OCI-LY3 (cell line): Measurements from ENCODE around the gene GRIP1.

ENCODE experiments used
- EZH2phosphoT487 ChIP-seq: fragments of 200-600 bp; shearing (Covaris generic); IDR thresholded peaks from 2 replicates; pipeline ENCODE4 v1.6.1; 2018; ENCODE audit warnings: antibody characterized with exemption, mixed run types, low read depth
- TF ChIP-seq, protein P1 (sequence below): fragments of 200-600, 300-600 bp; sonication (generic); IDR thresholded peaks from 2 replicates; pipeline ENCODE4 v1.5.1; 2014; ENCODE audit warnings: antibody characterized with exemption, low read length, low read depth

DNA sequence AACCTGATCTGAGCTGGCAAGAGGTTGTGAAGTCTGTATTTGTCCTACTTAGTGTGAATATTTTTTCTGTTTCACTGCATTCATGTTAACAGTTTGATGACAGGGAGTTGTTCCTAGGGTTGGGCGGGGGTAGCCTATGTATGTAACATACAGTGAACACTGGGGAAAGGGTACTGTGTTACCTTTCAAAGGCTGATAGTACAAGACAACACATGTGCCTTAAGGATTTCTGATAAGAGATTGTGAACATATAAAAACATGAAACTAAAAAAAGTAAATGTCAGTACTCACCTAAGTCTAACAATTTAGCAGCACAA lies 30.5 kb upstream of the GRIP1 start:
- TF ChIP-seq, protein P1, sequence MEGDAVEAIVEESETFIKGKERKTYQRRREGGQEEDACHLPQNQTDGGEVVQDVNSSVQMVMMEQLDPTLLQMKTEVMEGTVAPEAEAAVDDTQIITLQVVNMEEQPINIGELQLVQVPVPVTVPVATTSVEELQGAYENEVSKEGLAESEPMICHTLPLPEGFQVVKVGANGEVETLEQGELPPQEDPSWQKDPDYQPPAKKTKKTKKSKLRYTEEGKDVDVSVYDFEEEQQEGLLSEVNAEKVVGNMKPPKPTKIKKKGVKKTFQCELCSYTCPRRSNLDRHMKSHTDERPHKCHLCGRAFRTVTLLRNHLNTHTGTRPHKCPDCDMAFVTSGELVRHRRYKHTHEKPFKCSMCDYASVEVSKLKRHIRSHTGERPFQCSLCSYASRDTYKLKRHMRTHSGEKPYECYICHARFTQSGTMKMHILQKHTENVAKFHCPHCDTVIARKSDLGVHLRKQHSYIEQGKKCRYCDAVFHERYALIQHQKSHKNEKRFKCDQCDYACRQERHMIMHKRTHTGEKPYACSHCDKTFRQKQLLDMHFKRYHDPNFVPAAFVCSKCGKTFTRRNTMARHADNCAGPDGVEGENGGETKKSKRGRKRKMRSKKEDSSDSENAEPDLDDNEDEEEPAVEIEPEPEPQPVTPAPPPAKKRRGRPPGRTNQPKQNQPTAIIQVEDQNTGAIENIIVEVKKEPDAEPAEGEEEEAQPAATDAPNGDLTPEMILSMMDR, result no peak
- TF ChIP-seq EZH2phosphoT487, result no peak
